Measurements from ENCODE around the gene ISYNA1.

ISYNA1 gene

GRCh38 chr19:18442941-18443340, 5.0 kb upstream of the ISYNA1 start:
- no peak for DNase-seq

GRCh38 chr19:18441804-18442788, 4.2 kb upstream of the ISYNA1 start:
- no peak for DNase-seq

GRCh38 chr19:18440936-18441803, 3.2 kb upstream of the ISYNA1 start:
- DNase-seq = no peak

- DNase-seq = no peak
Observed at GRCh38 chr19:18440415-18440877, 2.5 kb upstream of the ISYNA1 start.

- DNase-seq = no peak
Observed at GRCh38 chr19:18439910-18440237, 1.9 kb upstream of the ISYNA1 start.

GRCh38 chr19:18439025-18439909, 1.3 kb upstream of the ISYNA1 start:
- peak; percentile 66 for DNase-seq

- DNase-seq = no peak
Observed at GRCh38 chr19:18438331-18439024, 545 bp upstream of the ISYNA1 start.

- peak; percentile 33 for DNase-seq
Observed at GRCh38 chr19:18436671-18437490, 1.1 kb downstream of the ISYNA1 start.

GRCh38 chr19:18435842-18436670, 1.9 kb downstream of the ISYNA1 start:
- no peak for DNase-seq

GRCh38 chr19:18435178-18435841, 2.6 kb downstream of the ISYNA1 start:
- DNase-seq = no peak

GRCh38 chr19:18434411-18435175, 3.3 kb downstream of the ISYNA1 start:
- DNase-seq = no peak

- DNase-seq = no peak
Observed at GRCh38 chr19:18433735-18434398, 4.1 kb downstream of the ISYNA1 start.

GRCh38 chr19:18433015-18433691, 4.8 kb downstream of the ISYNA1 start:
- DNase-seq = no peak

GRCh38 chr19:18432275-18433014, 5.5 kb downstream of the ISYNA1 start:
- no peak for DNase-seq

- no peak for DNase-seq
Observed at GRCh38 chr19:18431351-18432197, 6.4 kb downstream of the ISYNA1 start.

Data from HCEC 1CT (cell line).